GM13976 (cell line): ENCODE measurements around the gene EAF2.

Experiments used
- DNase-seq: peaks from one replicate; pipeline ENCODE4 v3.0.0; 2012; ENCODE audit warnings: low spot score
- in situ Hi-C: fragments of 300-500 bp; cut with MboI; formaldehyde crosslinking; loops from one replicate; pipeline ENCODE4 v1.12.0; 2022; ENCODE audit warnings: low sequenced_read_pairs, mixed read lengths, inconsistent platforms; ENCODE audit not compliant: unreplicated experiment
- TF ChIP-seq, protein P1 (sequence below): IDR thresholded peaks from 2 replicates; pipeline ENCODE4 v1.5.1; 2012; ENCODE audit warnings: borderline replicate concordance, mild to moderate bottlenecking; ENCODE audit not compliant: insufficient read depth; ENCODE audit errors: extremely low read depth, missing control alignments, control extremely low read depth

EAF2 gene

DNA sequence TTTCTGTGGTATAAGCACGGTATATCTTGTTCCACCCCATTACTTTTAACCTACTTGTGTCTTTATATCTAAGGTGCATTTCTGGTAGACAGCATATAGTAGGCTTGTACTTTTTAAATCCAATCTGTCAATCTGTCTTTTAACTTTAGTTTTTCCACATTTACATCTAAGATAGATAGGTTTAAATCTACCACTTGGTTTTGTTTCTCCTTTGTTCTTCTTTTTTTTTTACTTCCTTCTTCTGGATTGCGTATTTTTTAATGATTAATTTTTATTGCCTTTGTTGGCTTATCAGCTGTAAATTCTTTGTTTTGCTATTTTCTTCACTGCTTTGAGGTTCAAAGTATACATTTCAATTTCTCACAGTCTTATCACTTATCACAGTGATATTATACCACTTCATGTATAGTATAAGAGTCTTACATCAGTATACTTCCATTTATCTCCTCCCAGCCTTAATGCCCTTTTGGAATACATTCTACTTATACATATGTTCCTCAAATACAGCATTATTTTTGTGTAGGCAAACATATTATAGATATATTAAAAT, 31.2 kb upstream of the EAF2 start:
- in situ Hi-C loops = no loop called here
- TF ChIP-seq, protein P1, sequence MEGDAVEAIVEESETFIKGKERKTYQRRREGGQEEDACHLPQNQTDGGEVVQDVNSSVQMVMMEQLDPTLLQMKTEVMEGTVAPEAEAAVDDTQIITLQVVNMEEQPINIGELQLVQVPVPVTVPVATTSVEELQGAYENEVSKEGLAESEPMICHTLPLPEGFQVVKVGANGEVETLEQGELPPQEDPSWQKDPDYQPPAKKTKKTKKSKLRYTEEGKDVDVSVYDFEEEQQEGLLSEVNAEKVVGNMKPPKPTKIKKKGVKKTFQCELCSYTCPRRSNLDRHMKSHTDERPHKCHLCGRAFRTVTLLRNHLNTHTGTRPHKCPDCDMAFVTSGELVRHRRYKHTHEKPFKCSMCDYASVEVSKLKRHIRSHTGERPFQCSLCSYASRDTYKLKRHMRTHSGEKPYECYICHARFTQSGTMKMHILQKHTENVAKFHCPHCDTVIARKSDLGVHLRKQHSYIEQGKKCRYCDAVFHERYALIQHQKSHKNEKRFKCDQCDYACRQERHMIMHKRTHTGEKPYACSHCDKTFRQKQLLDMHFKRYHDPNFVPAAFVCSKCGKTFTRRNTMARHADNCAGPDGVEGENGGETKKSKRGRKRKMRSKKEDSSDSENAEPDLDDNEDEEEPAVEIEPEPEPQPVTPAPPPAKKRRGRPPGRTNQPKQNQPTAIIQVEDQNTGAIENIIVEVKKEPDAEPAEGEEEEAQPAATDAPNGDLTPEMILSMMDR = no peak
- no peak for DNase-seq

GRCh38 chr3:121809249-121809648, 25.8 kb upstream of the EAF2 start:
- TF ChIP-seq, protein P1 = no peak
- in situ Hi-C loops = no loop called here
- peak; percentile 55 for DNase-seq

DNA sequence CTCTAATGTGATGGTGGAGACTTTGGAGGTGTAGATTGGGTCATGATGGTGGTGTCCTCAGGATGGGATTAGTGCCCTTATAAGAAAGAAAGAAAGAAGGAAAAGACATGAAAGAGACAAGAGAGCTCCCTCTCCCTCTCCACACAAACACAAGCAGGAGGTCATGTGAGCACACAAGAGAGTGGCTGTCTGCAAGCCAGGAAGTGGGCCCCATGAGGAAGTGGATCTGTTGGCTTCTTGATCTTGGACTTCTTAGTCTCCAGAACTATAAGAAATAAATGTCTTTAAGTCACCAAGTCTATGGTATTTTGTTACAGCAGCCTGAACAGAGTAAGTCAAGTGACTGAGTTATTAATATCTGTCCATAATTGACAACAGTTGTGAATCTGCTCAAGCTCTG, 17.3 kb upstream of the EAF2 start:
- TF ChIP-seq, protein P1 = no peak
- in situ Hi-C loops = no loop called here
- no peak for DNase-seq

DNA sequence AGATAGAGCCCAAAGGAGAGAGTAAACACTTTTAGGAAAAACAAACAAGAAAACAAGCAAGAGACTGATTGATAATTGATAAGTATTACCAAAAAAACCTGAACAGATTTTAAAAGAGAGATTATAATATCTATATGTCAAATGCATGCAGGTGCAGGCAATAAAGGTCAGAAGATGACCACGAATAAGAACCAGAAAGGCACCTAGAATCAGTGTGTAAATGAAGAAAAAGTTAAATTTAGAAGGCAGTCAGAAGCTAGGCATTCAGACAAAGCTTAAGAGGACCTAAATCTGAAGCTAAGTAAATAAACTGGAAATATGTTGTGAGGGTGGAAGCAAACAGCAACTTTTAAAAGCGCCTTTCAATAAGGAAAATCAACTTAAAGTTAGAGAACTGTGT, 16.4 kb upstream of the EAF2 start:
- in situ Hi-C loops = no loop called here
- TF ChIP-seq, protein P1 = no peak

GRCh38 chr3:121819236-121819635, 15.8 kb upstream of the EAF2 start:
- in situ Hi-C loops = no loop called here
- DNase-seq = no peak
- TF ChIP-seq, protein P1 = no peak

More for the DNA sequence above, 16.4 kb upstream of the EAF2 start:
- DNase-seq = no peak

GRCh38 chr3:121821421-121822199, 13.4 kb upstream of the EAF2 start:
- in situ Hi-C loops = no loop called here
- DNase-seq = no peak
- TF ChIP-seq, protein P1 = no peak
